ENCODE measurements around the gene LGALS7B. TPM values are rescaled to one million over a fixed set of nuclear protein-coding genes. Genes with fewer than 3 reads are reported as not detected.
"Not testable (repeated sequence)": the region's sequence is repeated elsewhere in the genome, so short reads cannot be mapped to it uniquely, and the experiment has no call there.

Gene LGALS7B
- total RNA-seq, 1 donor from 2014 or later, result not detected

DNA sequence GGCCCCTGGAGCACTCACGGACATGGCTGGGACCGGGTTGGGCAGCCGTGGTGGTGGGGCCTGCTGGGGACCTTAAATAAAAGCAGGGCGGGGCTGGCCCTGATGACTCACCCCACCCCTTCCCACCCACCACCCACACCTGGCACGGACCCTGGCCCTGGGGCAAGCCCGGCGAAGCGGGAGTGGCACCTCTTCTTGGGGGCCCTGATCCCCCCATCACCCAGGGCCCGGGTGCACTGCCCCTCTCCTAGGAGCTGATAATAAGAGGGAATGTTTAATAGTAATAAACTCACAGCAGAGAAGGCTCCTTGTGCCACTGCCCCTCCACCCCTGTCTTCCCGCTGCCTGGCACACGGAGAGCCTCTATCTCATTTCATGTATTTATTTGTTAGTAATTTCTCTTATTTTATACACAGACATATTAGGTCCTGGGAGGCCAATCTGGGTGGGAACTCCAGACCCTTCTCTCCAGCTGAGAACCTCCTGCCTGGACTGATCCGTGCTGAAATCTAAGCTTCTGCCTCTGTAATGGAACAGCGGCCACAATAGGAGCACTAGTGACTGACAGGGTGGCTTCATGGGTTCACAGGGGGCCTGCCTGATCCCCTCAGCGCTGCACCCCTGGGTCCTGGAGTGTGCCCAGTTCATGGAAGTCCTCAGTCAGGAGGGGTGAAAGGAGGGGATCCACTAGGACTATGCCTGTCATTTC is 15.4 kb upstream of the LGALS7B start, which contains the start of gene LGALS7:
LGALS7 (minus strand) TSS at position 49 of the 709 bp plus-strand sequence; CDS start at position 24, 25 bp downstream.
- TF ChIP-seq, protein P1, sequence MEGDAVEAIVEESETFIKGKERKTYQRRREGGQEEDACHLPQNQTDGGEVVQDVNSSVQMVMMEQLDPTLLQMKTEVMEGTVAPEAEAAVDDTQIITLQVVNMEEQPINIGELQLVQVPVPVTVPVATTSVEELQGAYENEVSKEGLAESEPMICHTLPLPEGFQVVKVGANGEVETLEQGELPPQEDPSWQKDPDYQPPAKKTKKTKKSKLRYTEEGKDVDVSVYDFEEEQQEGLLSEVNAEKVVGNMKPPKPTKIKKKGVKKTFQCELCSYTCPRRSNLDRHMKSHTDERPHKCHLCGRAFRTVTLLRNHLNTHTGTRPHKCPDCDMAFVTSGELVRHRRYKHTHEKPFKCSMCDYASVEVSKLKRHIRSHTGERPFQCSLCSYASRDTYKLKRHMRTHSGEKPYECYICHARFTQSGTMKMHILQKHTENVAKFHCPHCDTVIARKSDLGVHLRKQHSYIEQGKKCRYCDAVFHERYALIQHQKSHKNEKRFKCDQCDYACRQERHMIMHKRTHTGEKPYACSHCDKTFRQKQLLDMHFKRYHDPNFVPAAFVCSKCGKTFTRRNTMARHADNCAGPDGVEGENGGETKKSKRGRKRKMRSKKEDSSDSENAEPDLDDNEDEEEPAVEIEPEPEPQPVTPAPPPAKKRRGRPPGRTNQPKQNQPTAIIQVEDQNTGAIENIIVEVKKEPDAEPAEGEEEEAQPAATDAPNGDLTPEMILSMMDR (IDR thresholded peaks at IDR 0.05), result no peak
- H3K4me3 Mint-ChIP-seq (ENCODE audit: unreplicated experiment), result no peak within 1 kb of the TSS
- no peak within 1 kb of the TSS for H3K27ac Mint-ChIP-seq (ENCODE audit: unreplicated experiment)
- H3K4me1 Mint-ChIP-seq (ENCODE audit: unreplicated experiment), result no peaks in the 10 kb centered on the region
- DNase-seq (ENCODE audit: extremely low spot score, unreplicated experiment), result no peak
- peaks cover 1% of the 10 kb centered on the region for H3K27me3 Mint-ChIP-seq (ENCODE audit: unreplicated experiment)
- no peaks in the 10 kb centered on the region for H3K36me3 Mint-ChIP-seq (ENCODE audit: unreplicated experiment)
- no peaks in the 10 kb centered on the region for H3K9me3 Mint-ChIP-seq (ENCODE audit: unreplicated experiment)

- H3K36me3 Mint-ChIP-seq (ENCODE audit: unreplicated experiment), result no peaks in the 10 kb centered on the region
- H3K9me3 Mint-ChIP-seq (ENCODE audit: unreplicated experiment), result no peaks in the 10 kb centered on the region
- H3K4me3 Mint-ChIP-seq (ENCODE audit: unreplicated experiment), result no peak overlapping the region
- H3K27ac Mint-ChIP-seq (ENCODE audit: unreplicated experiment), result no peak overlapping the region
- TF ChIP-seq, protein P1 (IDR thresholded peaks at IDR 0.05), result no peak
- H3K27me3 Mint-ChIP-seq (ENCODE audit: unreplicated experiment), result peaks cover 6% of the 10 kb centered on the region
- no peaks in the 10 kb centered on the region for H3K4me1 Mint-ChIP-seq (ENCODE audit: unreplicated experiment)
- DNase-seq (ENCODE audit: extremely low spot score, unreplicated experiment), result no peak
These were observed 14.6 kb upstream of the LGALS7B start for GRCh38 chr19:38774181-38774950.

- DNase-seq (ENCODE audit: extremely low spot score, unreplicated experiment), result no peak
- Mint-ChIP-seq H3K4me1 (ENCODE audit: unreplicated experiment) (no peaks in the 10 kb centered on the region), H3K27ac (ENCODE audit: unreplicated experiment) (no peak overlapping the region), H3K4me3 (ENCODE audit: unreplicated experiment) (no peak overlapping the region), H3K36me3 (ENCODE audit: unreplicated experiment) (no peaks in the 10 kb centered on the region), H3K27me3 (ENCODE audit: unreplicated experiment) (peaks cover 28% of the 10 kb centered on the region), H3K9me3 (ENCODE audit: unreplicated experiment) (no peaks in the 10 kb centered on the region)
- TF ChIP-seq, protein P1 (IDR thresholded peaks at IDR 0.05), result no peak
These were observed 10.3 kb upstream of the LGALS7B start for GRCh38 chr19:38778733-38779132.

GRCh38 chr19:38780443-38780842 is 8.6 kb upstream of the LGALS7B start:
- Mint-ChIP-seq H3K4me3 (ENCODE audit: unreplicated experiment) (no peak overlapping the region), H3K9me3 (ENCODE audit: unreplicated experiment) (no peaks in the 10 kb centered on the region), H3K36me3 (ENCODE audit: unreplicated experiment) (no peaks in the 10 kb centered on the region), H3K27me3 (ENCODE audit: unreplicated experiment) (peaks cover 28% of the 10 kb centered on the region), H3K4me1 (ENCODE audit: unreplicated experiment) (no peaks in the 10 kb centered on the region), H3K27ac (ENCODE audit: unreplicated experiment) (no peak overlapping the region)
- TF ChIP-seq, protein P1 (IDR thresholded peaks at IDR 0.05), result no peak
- no peak for DNase-seq (ENCODE audit: extremely low spot score, unreplicated experiment)

DNA sequence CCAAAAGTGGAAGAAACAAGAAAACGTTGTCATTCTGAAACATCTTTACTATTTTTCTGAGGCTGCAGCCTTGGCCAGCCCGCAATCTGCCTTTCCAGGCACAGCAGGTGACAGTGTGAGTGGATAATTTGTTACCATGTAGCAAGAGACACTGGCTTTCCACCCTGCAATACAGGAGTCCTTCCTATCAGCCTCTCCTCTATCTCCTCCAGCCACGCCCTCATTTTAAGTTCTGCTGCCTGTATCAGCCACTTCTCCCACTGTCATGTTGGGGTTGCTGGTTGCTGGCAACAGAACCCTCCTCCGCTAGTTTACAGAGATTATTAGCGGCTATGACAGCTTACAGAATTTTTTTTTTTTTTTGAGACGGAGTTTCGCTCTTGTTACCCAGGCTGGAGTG is 7.9 kb upstream of the LGALS7B start:
- Mint-ChIP-seq H3K9me3 (ENCODE audit: unreplicated experiment) (no peaks in the 10 kb centered on the region), H3K27ac (ENCODE audit: unreplicated experiment) (no peak overlapping the region), H3K4me1 (ENCODE audit: unreplicated experiment) (no peaks in the 10 kb centered on the region), H3K4me3 (ENCODE audit: unreplicated experiment) (no peak overlapping the region), H3K27me3 (ENCODE audit: unreplicated experiment) (peaks cover 28% of the 10 kb centered on the region), H3K36me3 (ENCODE audit: unreplicated experiment) (no peaks in the 10 kb centered on the region)
- DNase-seq (ENCODE audit: extremely low spot score, unreplicated experiment), result no peak
- TF ChIP-seq, protein P1 (IDR thresholded peaks at IDR 0.05), result no peak

- not testable (repeated sequence) for H3K27ac Mint-ChIP-seq (ENCODE audit: unreplicated experiment); H3K4me3 Mint-ChIP-seq (ENCODE audit: unreplicated experiment); H3K36me3 Mint-ChIP-seq (ENCODE audit: unreplicated experiment); H3K9me3 Mint-ChIP-seq (ENCODE audit: unreplicated experiment); DNase-seq (ENCODE audit: extremely low spot score, unreplicated experiment); H3K4me1 Mint-ChIP-seq (ENCODE audit: unreplicated experiment)
- peaks cover 28% of the 10 kb centered on the region for H3K27me3 Mint-ChIP-seq (ENCODE audit: unreplicated experiment)
These were observed 6.8 kb upstream of the LGALS7B start for GRCh38 chr19:38782212-38782611.

All from osteocyte (in vitro differentiated cells).